PC-9 (cell line): Measurements from ENCODE around the gene CARD11.

Source experiments
- EZH2 ChIP-seq: fragments of 200-600 bp; sonication (generic); IDR thresholded peaks from 2 replicates; pipeline ENCODE4 v1.8.0; 2017; ENCODE audit warnings: antibody characterized with exemption, low read depth
- TF ChIP-seq, protein P1 (sequence below): fragments of 200-600 bp; sonication (generic); conservative IDR thresholded peaks from 2 replicates; pipeline ENCODE4 v1.6.1; 2017; ENCODE audit warnings: mixed run types, antibody characterized with exemption, mild to moderate bottlenecking, moderate library complexity

DNA sequence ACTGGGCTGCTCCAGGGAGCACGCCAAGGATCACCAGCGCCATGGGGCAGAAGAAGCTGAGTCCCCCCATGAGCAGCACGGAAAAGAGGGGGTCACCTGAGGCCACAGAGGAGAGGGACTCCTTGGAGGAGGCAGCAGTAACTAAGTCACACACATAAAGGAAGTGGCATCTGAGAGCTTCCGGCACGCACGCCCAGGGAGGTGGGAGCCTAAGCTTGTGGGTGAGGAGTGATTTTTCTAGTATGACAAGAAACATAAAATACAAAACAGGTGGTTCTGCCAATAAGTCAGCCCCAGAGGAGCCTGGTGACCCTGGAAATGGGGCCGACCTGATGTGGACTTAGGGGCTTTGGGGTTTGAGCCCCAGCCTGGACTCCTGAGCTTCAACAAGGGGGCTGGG lies 60.8 kb downstream of the CARD11 start:
- TF ChIP-seq EZH2: no peak
- TF ChIP-seq, protein P1, sequence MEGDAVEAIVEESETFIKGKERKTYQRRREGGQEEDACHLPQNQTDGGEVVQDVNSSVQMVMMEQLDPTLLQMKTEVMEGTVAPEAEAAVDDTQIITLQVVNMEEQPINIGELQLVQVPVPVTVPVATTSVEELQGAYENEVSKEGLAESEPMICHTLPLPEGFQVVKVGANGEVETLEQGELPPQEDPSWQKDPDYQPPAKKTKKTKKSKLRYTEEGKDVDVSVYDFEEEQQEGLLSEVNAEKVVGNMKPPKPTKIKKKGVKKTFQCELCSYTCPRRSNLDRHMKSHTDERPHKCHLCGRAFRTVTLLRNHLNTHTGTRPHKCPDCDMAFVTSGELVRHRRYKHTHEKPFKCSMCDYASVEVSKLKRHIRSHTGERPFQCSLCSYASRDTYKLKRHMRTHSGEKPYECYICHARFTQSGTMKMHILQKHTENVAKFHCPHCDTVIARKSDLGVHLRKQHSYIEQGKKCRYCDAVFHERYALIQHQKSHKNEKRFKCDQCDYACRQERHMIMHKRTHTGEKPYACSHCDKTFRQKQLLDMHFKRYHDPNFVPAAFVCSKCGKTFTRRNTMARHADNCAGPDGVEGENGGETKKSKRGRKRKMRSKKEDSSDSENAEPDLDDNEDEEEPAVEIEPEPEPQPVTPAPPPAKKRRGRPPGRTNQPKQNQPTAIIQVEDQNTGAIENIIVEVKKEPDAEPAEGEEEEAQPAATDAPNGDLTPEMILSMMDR: no peak
